NCI-H2029 (cell line): ENCODE results near the gene C16orf74.

Experiments
- DNase-seq: peaks from one replicate; lab custom pipeline; 2025; lab: John Stamatoyannopoulos, UW

C16orf74 gene

DNA sequence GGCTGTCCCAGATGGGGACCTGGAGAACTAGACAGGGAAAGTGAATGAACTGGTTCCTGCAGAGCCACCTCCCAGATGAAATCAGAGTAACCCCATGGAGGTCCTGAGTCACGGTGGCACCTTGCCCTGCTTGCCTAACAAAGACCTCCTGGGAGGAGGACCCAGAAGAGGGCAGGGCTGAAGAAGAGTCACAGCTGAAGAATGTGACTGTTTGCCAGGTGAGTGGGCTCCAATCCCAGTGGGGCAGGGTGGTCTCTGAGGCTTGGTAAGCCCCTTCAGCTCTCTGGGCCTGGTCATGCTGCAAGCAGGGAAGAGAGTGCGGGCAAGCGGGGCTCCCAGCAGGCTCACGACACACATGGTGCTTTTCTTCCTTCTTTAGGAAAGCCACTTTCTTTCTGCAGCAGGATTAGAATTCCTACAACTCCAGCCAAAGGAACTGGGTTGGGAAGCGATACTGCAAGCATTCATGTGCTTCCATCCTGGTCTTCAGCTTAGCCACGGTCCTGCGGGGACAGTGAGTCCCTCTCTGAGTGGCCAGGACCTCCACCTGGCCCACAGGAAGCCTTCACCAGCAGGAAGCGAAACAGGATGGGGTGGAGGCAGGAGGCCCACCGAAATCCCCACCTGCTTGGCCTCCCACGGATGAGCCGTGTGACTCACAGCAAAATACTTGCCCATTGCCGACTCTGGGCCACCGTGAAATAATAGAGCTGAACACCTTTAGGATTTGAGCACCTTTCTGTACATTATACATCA is 4.3 kb downstream of the C16orf74 start:
- no peak for DNase-seq

DNA sequence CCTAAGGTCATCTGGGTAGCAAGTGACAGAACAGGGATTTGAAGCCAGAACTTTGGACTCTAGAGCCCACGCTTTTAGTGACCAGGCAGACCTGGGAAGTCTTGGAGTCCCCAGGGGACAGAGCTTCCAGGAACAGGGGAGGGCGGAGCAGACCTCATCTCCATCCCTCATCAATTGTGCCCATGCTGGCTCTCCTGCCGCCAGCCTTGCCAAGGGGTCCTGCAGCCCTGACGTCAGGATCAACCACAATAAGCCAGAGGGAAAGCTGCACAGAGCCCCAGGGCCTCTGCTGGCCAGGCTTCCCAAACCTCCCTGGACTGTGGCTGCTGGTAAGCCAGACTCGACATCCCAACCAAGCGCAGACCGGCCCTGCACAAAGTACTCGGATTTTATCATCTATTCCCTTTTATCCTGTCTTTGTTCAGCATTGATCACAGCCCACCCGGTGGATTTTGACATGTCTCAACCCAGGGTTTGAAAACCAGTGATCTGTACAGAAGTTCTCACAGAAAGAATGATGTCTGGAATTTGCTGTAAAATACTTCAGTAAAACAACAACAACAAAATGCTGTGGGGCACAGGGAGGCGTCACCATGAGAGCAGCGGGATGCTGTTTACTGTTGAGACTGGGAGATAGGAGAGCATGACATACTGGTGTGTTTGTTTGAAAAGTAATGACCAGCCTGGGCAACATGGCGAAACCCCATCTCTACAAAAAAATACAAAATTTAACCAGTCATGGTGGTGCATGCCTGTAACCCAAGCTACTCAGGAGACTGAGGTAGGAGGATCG is 11.8 kb downstream of the C16orf74 start:
- DNase-seq, result no peak

DNA sequence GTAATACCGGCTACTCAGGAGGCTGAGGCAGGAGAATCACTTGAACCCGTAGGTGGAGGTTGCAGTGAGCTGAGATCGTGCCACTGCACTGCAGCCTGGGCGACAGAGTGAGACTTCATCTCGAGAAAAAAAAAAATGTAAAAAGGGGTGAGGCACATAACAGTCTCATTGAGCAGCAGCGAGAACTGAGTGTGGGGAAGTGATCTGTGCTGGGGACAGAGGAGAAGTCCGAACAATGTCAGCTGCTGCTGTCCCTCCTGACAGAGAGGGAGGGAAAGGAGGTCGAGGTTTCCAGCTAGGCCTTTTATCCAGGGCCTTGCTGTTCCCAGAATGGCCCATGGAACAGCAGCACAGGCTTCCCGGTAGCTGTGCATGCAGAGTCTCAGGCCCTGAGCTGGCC is 14.0 kb downstream of the C16orf74 start:
- DNase-seq, result no peak

DNA sequence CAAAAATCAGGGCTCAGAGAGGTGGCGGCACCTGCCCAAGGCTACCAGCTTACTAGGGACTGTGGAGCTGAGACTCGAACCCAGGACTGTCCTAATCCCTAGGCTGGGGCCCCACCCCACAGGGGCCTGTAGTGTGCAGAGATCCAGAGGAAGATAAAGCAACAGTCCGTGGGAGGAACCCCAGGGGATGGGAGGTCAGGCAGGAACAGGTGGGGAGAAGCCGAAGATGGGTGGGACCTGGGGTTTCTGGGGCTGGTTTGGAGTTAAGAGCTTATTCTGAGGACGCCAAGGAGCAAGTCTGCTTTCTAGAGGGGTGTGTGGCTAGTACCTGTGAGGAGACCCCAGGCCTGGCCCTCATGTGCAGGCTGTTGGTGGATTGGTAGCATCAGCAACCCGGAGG is 14.9 kb downstream of the C16orf74 start:
- DNase-seq, result no peak

DNA sequence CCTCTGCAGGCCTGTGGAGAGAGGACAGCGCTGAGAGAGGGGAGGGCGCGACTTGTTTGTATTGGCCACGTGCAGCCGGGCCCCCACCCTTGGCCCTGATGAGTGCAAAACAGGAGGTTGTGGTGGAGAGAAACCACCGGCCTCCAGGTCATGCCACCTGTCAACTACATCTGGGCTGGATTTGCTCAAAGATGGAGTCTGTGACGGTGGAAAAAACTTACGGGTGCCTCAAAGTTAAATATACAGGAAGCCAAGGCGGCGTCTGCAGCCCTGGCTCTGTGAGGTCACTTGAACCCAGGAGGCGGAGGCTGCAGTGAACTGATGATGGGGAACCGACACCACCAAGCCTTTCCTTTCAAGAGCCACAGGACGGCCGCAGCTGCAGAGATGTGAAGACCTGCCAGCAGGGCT is 15.7 kb downstream of the C16orf74 start:
- no peak for DNase-seq

- no peak for DNase-seq
Observed at GRCh38 chr16:85734311-85735017, 16.4 kb downstream of the C16orf74 start.

GRCh38 chr16:85733839-85734170 is 17.1 kb downstream of the C16orf74 start:
- DNase-seq, result no peak

- no peak for DNase-seq
Observed at GRCh38 chr16:85733155-85733838, 17.6 kb downstream of the C16orf74 start.

DNA sequence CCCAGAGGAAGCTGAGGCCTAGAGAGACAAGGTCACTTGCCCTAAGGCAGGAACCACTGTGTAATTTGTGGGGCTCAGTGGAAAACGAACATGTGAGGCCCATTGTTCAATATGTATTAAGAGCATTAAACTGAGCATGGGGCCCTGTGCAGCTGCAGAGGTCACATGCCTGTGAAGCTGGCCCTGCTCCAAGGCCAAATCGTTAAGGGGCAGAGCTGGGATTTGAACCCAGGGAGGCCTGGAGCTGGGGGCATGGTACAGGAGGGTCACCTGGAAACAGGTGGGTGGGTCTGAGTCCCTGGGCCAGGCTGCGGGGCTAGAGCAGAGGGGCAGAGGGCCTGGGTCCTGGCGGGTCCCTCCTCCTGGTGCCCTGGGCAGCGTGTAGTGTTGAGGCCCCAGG is 19.7 kb downstream of the C16orf74 start:
- no peak for DNase-seq

DNA sequence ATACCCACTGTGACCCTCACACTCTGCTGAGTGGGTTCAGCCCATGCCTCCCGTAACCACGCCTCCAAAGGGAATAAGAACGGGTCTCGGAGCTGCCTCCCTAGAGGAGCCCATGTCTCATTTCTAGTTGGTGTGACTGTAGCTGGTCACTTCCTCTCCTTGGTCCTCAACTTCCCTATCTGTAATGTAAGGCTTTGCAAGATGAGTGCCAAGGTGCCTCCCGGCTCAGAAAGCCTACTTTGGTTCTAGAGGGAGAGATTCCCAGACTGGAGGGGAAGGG is 20.8 kb downstream of the C16orf74 start:
- DNase-seq, result no peak

GRCh38 chr16:85729452-85730185 is 21.3 kb downstream of the C16orf74 start:
- no peak for DNase-seq

GRCh38 chr16:85728879-85729278 is 22.0 kb downstream of the C16orf74 start:
- no peak for DNase-seq

DNA sequence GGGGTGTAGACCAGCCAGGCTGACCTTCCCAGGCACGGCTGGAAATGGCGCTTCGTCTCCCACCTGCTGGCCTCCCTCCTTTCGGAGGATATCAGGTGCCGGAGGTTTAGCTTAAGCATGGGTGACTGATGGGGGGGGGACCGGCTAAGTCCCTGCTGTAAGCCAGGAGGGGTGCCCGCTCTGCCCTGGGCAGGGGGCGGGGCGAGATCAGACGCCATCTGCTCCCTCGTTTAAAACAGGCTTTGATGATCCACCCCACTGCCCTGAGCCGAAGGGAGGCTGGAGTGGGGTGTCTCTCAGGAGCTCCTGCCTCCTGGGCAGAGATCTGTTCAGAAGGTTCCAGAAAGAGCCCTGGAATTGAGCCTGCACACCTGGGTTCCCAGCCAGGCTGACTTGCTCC is 26.0 kb downstream of the C16orf74 start:
- no peak for DNase-seq

DNA sequence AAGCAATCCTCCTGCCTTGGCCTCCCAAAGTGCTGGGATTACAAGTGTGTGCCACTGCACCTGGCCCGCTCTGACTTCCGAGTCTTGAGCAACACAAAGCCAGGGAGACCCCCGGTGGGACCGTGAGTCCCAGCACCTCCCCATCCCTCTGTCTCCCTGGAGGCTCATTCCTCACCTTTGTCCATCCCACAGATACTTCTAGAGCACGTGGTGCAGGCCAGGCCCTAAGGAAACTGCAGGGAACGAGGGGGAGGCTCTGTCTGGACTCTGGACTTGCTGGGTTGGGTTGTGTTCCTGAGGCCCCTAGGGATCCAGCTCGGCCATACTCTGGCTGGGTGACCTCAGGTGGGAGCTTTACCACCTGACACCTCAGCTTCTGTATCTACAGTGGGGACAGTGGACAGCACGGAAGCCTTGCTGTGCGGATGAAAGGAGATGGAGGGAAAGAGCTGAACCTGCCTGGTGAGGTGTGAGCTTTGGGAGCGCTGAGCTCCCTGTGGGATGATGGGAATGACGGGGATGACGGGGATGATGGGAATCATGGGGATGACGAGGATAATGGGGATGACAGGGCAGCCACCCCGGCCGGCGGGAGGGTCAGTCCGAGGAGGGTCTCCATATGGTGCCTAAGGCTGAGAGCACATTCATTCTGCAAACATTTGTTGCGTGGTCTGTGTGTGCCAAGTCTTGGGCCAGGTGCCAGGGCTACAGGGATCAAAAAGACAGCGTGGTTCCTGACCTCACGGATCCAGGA is 26.6 kb downstream of the C16orf74 start:
- no peak for DNase-seq

DNA sequence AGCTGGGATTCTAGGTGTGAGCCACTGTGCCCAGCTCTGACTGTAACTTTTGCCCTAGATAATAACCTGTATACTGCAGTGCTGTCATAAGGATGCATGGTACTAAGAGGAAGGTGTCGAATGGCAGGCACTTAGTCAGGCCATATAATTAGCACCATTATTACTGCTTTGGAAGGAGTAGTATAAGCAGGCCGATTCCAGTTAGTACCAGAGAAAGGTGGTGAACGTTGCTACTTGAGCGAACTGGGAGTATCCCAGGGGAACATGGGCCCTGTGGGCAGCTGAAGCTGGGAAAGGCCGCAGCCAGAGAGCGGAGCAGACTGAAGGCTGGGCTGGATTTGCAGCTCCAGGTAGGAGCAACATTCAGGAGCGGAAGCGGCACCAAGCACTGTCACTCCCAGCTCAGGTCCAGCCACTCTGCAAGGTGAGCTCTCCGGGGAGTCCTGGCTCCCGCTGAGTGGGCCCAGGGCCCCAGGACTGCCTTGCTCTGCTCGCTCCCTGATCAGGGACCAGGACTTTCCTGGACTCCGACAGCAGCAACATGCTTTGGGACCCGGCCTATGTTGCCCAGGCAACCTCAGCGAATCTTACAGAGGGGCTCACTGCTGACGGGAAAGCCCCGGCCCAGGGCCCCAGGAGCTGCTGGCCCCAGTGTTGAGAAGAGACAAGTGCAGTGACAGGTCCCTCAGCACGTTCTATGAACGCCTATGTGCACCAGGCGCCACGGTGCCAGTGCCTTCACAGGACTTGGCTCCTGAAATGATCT is 28.6 kb downstream of the C16orf74 start:
- DNase-seq, result peak; percentile 66

DNA sequence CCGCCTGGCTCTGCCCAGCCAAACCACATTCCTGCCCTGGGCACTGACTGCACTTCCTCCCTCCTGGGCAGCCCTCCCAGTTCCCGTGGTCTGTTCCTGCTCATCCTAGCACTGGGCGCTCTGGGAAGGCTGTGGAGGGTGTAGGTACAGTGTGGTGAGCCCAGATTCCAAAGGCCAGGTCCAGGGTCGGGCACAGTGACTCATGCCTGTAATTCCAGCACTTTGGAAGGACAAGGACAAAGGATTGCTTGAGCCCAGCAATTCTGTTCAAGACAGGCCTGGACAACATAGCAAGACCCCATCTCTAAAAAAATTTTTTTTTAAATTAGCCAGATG is 30.6 kb downstream of the C16orf74 start:
- DNase-seq, result peak; percentile 15

DNA sequence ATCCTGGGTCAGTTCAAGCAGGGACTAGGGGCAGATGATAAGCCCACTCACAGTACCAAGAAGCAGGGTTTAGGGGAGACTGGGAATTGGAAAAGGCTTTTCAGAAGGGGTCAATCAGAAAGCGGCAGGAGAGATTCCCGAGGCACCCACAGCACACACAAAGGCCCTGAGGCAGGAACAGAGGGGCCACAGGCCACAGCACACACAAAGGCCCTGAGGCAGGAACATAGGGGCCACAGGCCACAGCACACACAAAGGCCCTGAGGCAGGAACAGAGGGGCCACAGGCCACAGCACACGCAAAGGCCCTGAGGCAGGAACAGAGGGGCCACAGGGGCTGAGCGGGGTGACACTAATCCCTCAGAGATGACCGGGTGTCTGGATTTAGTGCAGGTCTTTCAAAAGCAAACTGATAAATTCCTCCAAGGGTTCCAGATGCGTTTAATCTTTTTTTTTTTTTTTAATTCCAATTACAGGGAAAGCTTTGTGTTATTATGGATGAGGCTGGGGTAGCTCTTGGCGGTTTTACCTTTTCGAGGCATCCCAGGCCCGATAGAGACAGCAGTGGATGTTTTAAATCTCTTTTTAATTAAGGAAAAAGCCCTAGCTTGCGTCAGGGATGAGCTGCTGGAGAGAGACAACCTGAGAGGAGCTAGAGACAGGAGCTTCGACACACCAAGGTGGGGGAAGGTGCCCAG is 31.1 kb downstream of the C16orf74 start:
- no peak for DNase-seq

DNA sequence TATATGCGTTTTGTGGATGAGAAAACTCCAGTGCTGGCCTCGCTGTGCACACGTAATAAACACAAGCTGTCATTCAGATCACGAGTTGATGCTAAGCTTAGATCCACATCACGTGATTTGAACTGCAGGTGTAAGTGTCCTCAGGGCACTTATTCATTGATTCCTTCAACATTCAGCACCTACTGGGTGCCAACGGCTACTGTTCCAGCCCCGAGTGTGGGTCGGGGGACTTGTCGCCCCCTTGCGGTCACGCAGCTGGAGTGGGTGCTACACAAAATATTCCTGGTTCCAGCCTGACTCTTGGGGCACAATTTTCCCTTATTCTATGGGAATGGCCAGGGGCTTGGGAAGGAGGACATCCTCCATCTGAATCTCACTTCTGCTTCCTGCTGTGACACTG is 32.2 kb downstream of the C16orf74 start:
- DNase-seq, result no peak

GRCh38 chr16:85718153-85718477 is 32.8 kb downstream of the C16orf74 start:
- DNase-seq, result no peak
